ACHN (cell line): ENCODE measurements around the gene SEZ6L2.
A peak's percentile ranks its signal among the peaks of the same experiment; 100 is the strongest.
"Not testable (repeated sequence)": the region's sequence is repeated elsewhere in the genome, so short reads cannot be mapped to it uniquely, and the experiment has no call there.

Source experiments
- DNase-seq: peaks from one replicate; pipeline ENCODE4 v3.0.0-alpha.2; 2015
- in situ Hi-C: cut with HindIII; loops from 2 replicates; pipeline ENCODE4 v1.10.0; 2017; ENCODE audit warnings: low sequenced_read_pairs, low pct_ligation_motif_present, low pct_unique_long_range_greater_than_20kb

The SEZ6L2 gene

DNA sequence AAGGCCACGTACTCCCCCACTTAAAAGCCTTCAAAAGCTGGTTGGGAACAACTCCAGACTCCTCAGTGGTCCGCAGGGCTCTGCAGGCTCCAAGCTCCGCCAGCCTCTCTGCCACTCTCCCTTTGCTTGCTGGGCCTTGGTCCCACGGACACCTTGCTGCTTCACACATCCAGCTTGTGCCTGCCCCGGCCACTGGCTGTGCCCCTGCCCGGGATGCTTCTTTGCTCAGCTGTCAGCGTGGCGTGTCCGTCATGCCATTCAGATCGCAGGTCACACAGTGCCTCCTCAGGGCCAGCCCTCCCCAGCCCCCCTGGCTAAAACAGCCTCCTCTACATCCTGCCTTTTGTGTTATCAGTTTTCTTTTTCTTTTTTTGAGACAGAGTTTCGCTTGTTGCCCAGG is 12.7 kb upstream of the SEZ6L2 start:
- in situ Hi-C loops, result no loop called here
- no peak for DNase-seq

DNA sequence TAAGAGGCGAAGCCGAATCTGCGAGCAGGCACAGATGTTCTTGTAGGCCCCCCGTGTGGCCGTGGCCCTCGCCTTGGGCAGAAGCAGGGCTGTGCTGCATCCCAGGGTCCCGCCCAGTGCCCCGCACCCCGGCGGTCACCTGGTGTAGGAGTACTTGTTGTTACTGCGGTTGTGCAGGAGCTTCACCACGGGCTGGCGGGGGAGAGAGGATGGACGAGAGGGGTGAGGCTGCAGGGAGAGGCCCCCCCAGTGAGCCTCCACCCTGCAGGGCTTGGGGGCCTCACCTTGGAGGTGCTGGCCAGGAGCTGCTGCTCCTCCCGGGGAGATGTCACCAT is 12.3 kb upstream of the SEZ6L2 start:
- in situ Hi-C loops, result no loop called here
- no peak for DNase-seq

DNA sequence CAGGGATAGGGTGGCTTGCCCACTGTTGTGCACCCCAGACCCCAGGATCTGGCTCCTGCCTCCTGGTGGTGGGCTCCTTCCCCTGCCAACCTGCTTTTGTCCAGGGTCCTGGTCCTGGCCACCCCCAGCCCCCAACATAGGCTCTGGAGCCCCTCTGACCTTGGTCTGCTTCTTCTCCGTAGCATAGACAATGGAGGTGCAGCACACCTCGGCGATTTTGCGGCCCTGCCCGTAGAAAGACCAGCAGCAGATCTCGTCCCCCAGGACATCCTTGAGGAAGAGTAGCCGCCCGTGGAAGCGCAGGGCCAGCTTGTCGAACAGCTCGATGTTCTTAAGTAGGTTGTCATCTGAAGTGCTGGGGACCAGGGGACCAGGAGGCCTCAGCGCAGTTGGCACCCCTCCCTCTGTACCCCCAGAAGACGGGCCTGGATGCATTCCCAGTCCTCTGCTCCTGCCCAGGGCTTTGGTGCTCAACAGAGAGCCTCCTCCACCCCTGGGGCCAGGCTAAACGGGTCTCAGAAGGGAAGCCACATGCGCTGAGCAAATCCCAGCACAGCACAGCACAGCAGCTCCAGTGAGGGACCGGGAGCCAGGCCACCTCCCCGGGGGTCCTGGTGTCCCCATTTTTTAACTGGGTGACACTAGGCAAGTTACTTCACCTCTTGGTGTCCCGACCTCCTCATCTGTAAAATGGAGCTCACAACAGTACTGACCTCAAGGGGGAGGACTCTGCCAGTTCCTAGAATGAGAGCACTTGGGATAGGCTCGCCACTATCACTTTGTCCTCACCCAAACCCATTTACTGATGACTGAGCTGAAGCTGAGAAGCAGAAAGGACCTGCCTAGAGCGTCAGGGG is 11.7 kb upstream of the SEZ6L2 start:
- in situ Hi-C loops, result no loop called here

DNA sequence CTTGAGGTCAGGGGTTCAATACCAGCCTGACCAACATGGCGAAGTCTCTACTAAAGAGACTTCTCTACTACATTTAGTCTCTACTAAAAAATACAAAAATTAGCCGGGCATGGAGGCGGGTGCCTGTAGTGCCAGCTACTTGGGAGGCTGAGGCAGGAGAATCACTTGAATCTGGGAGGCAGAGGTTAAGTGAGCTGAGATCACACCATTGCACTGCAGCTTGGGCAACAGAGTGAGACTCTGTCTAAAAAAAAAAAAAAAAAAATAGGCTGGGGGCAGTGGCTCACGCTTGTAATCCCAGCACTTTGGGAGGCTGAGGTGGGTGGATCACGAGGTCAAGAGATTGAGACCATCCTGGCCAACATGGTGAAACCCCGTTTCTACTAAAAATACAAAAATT is 10.5 kb upstream of the SEZ6L2 start:
- in situ Hi-C loops, DNase-seq: not testable (repeated sequence)

More for the DNA sequence above, 11.7 kb upstream of the SEZ6L2 start:
- no peak for DNase-seq

DNA sequence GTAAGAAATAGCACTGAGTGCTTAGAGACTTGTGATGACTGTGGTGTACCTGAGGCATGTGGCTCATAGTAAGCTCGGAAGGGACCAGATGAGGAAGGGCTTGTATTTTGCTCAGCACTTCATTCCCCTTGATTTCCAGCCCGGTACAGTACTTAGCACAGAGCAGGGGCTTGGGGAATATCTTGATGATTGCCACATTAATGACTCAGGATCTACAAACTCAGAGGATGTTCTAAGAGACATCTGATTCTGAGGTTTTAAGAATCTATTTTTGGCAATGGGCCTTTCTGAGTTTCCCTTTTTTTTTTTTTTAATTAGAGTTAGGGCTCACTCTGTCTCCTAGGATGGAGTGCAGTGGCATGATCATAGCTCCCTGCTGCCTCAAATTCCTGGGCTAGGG is 10.0 kb upstream of the SEZ6L2 start:
- in situ Hi-C loops, result no loop called here
- no peak for DNase-seq

DNA sequence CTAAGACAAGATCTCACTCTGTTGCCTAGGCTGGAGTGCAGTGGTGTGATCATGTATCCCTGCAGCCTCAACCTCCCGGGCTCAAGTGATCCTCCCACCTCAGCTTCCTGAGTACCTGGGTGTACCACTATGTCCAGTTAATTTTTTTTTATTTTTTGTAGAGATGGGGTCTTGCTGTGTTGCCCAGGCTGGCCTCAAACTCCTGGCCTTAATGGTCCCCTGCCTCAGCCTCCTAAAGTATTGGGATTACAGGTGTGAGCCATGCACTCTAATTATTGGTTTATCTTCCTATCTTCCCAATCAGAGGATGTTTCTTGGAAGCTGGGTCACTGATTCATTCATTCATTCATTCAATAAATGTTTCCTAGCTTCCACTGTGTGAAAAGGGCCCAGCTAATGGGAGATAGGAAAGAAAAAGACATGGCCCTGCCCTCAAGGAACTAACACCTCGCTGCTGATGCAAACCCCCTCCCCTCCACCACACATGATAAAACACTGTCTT is 9.4 kb upstream of the SEZ6L2 start:
- in situ Hi-C loops, result no loop called here
- no peak for DNase-seq

DNA sequence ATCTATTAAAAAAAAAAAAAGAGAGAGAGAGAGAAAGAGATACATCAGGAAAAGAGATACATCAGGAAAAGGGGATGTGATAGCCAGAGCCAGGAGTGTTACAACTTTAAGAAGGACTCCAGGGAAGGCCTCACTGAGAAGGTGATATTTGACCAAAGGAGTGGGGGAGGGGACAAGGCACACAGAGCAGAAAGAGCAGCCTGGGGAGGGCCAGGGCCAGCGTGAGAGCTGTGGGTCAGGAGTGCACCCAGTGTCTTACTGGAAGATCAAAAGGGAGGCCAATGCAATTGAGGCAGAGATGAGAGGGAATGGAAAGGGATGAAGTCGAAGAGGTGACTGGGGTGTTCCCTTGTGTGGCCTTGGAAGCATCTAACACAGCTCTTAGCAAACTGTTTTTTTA is 8.6 kb upstream of the SEZ6L2 start:
- in situ Hi-C loops, result no loop called here
- DNase-seq, result no peak

DNA sequence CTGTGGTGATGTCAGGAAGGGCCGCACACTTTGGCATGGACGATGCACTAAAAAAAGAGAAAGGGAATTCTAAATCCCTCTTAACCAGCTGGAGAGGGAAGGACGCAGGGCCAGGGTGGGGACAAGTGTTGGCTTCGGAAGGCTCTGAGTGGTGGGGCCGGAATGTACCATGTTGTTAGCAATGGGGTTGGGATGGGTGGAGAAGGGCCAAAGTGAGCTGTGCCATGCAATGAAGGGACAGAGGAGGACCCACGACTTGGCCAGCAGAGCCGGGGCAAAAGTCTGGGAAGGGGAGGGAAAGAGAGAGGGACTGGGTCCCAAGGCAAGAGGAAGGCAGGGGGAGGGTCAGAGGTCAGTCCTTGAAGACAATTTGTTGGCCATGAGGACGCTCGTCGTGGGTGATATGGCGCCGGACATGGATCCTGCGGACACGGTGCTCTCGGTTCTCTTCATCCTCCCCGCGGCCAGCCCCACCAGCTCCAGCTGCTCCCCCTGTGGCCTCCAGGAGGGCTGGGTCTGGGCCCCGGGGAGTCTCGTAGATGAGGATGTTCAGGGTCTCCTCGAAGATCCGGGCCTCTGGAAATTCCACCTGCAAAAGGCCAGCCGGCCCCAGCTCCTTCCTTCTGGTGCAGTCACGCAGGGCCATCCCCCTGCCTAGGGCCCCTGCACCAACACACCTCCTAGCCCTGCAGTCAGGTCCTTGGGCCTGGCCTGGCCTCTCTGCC is 7.3 kb upstream of the SEZ6L2 start:
- no peak for DNase-seq
- in situ Hi-C loops, result no loop called here

DNA sequence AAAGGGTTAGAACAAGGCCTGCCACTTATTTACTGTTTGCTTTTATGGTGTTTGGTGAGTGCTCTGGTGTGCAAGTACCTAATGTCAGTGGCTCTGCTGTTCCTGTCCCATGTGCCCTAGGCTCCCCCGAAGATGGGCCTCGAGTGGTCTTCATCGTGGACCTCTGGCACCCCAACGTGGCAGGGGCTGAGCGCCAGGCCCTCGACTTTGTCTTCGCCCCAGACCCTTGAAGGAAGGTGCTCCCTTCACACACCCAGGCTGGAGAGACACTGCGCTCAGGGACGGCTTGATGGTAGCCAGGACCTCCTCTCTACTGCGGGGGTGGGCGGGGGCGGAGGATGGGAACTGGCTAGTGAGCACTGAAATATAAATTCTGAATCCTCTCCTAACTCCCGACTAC is 6.3 kb upstream of the SEZ6L2 start:
- DNase-seq, result no peak
- in situ Hi-C loops, result no loop called here

DNA sequence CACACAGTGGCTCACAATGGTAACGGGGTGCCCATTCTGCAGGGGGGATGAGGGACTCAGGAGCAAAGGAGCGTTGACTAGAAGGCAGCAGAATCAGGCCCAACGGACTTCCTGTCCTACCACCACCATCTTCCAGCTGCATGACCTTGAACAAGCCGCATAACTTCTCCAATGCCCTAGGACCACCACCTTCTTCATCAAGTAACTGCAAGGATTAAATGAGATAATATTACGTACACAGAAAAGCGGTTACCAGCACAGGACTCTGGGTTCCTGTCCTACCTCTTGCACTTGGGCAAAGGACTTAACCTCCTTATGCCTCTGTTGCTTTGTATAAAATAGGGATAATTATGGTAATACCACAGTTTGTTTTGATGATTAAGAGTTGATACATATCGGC is 5.6 kb upstream of the SEZ6L2 start:
- DNase-seq, result no peak
- in situ Hi-C loops, result no loop called here

DNA sequence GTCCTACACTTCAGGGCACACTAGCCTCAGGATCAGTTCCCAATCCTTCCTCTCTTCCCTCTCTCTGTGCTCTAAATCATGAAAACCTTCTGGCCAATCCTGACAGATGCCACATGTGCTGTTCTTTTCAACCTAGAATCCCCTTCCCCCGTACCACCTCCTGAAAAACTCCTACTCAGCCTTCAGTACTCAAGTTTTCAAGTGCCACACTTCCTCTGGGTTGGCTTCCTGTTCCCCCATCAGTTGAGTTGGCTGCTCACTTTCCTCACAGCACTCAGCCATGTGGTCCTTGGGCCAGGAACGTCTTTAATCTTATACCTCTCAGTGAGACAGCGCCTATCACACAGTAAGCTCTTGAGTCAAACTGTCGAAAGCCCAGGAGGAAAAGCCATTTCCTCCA is 4.2 kb upstream of the SEZ6L2 start:
- no peak for DNase-seq
- in situ Hi-C loops, result no loop called here

DNA sequence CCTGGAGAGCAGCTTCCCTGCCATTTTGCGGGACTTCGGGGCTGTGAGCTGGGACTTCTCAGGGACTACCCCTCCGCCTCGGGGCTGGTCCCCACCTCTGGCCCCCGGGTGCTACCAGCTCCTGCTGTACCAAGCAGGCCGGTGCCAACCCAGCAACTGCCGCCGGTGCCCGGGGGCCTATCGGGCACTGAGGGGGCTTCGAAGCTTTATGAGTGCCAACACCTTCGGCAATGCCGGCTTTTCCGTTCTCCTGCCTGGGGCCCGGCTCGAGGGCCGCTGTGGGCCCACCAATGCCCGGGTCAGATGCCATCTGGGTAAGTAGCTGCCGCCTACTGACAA is 2.2 kb upstream of the SEZ6L2 start:
- in situ Hi-C loops, result no loop called here
- DNase-seq, result no peak

DNA sequence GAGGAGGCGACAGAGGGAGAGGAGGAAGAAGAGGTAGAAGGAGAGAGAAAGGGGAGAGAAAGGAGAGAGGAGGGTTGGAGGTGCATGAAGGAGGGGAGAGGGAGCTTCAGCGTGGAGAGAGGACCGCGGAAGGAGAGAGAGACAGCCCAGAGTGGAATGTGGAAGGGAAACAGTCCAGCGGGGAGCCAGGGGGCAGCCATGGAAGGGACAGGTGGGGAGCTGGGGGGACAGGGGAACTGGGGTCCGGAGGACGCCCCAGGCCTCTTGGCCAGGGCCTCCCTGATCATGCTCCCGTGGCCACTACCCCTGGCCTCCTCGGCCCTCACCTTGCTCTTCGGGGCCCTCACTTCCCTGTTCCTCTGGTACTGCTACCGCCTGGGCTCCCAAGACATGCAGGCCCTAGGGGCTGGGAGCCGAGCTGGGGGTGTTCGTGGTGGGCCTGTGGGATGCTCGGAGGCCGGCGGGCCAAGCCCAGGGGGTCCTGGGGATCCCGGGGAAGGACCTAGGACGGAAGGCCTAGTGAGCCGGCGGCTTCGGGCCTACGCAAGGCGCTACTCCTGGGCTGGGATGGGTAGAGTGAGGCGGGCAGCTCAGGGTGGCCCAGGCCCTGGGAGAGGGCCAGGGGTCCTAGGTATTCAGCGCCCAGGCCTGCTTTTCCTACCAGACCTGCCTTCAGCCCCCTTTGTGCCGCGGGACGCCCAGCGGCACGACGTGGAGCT is 1.7 kb upstream of the SEZ6L2 start:
- peak; percentile 59 for DNase-seq
- in situ Hi-C loops, result no loop called here

DNA sequence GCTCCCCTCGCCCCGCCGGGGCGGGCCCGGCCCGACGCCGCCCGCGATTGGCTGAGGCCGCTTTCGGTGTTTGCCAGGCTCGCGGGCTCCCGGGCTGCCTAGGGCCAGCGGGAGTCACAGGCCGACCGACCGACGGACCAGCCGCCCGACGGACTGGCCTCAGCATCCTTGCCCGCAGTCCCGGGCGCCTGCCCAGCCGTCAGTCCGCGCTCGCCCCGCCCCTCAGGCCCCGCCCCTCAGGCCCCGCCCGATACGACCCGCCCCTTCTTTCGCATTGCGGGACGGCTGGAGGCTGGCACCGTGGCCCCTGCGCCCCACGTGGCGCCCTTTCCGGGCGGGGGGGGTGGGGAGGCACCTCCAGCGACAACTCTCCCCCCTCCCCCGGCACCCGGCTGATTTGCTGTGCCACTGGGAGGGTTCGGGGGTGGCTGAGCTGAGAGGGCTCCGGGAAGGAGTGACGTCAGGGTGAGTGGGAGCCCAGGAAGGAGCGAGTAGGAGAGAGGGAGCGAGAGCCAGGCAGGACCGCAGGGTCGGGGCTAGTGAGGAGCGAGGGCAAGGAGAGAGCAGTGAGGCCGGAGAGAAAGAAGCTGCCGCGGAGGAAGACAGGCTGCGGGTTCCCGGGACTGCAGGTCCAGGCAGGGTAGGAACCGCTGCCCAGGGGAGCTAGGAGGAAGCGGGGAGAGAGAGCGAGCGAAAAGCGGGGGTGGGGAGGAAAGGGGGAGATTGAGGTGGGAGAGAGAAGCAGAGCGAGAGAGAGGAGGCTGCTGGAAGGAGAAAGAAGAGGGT is 945 bp upstream of the SEZ6L2 start, which contains the start of gene ASPHD1:
Gene ASPHD1, plus strand, starts transcription at position 387 of the 786 bp plus-strand sequence. CDS start 484 bp downstream, outside the sequence.
- peak; percentile 98 for DNase-seq
- in situ Hi-C loops, result no loop called here

DNA sequence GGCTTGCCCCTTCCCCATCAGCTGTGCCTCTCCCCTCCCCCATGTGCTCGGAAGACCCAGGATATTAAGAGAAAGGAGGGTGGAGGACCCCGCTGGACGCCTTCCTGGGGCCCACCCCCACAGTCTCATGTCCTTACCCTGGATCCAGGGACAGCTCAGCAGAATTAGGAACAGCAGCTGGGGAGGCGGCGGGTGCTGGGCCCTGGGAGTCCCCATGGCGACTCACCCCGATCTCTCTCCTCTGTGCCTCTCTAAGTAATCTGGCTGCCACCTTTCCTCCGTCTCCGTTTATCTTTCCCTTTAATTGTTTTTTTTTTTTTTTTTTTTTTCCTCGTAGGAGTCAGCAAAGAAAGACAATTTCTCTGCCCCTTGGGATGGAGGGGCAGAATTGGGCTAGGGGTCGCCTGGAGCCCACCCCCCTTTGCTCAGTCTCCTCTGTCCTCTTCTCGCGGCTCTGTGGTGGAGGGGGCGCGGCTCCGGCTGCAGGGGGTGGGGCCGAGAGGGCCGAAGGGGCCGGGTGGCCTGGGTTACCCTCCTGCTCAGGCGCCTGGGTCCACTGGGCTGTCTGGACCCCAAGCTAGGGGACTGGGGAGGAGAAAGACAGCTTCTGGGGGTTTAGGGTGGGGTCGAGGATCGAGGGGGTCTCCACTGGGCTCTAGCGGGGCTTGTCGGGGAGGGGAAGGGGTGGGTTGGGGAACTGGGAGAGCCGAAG is 390 bp downstream of the SEZ6L2 start:
- in situ Hi-C loops, result no loop called here
- peak; percentile 73 for DNase-seq

DNA sequence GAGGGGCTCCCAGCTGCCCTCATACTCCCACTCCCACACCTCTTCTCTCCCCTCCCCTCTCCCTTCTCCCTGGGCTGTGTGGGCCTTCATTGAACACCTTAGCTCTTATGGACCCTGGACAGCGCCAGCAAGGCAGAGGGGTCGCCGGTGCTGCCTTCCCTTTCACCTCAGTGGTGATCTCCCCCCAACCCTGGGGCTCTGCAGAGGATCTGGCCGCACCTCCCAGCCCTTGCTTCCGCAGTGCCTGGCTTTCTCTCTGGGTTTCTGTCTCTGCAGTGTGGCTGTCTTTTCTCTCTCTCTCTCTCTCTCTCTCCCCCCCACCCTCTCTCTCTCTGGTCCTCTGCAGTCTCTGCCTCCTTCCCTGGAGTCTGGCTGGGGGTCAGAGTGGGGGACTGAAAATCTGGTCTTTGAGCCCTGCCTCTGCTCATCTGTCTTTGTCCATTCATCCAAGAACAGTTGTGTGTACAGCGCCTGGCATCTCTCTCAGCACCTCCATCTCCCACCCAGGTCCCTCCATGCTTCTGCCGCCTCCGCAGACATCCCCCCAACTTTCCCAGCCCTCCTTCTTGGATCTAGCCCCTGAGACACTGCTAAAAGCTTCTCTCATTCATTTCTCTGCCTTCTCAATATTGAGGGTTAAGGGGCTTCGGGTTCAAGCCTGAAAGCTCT is 1.1 kb downstream of the SEZ6L2 start:
- in situ Hi-C loops, result no loop called here
- no peak for DNase-seq

DNA sequence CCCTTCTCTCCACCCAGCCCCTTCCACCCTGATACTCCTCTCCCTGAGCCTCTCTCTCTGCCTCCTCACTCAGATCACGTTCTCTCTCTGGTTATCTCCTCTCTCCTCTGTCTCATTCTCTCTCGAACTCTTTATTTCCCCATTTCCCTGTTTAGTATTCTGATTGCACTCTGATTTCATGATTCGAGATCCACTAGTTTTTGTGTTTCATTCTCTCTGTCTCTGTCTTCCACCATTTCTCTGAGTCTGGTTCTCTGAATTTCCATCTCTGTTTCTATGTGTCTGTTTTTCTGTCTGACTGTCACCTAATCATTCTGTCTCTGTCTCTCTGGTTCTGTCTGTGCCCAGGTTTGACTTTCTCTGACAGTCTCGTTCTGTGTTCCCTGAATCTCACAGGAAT is 2.0 kb downstream of the SEZ6L2 start:
- in situ Hi-C loops, result no loop called here
- no peak for DNase-seq

DNA sequence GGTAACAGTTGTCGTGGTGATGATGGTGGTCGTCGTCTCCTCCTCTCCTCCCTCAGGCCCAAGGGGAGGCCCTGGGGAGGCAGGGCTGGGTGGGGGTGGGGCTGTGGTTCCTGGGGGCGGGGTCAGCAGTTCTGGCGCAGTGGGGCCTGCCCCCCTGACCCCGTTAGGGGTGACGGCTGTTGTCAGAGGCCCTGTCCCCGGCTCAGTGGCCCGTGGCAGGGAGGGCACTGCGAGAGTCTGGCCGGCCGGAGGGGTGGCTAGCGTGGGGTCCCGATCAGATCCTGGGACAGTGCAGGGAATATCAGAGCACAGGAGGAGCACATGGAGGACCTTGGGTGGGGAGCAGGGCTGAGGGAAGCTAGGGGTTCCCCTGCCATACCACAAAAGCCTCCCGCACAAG is 2.5 kb downstream of the SEZ6L2 start:
- in situ Hi-C loops, result no loop called here
- no peak for DNase-seq
